GM23338 (cell line): Measurements from ENCODE around the gene CMTM6. TPM values are rescaled to one million over a fixed set of nuclear protein-coding genes. Genes with fewer than 3 reads are reported as not detected.

Experiments used
- ATAC-seq: fragments of 200-7000 bp; cut with Tn5 transposase; 3 replicates; pipeline ENCODE4 v1.9.1; 2020
- DNase-seq: peaks from one replicate; pipeline ENCODE4 v3.0.0-alpha.2; 2015; ENCODE audit warnings: low spot score
- H2AFZ ChIP-seq: fragments of 200-600 bp; sonication (generic); 2 replicates; pipeline ENCODE4 v1.8.0; 2016; ENCODE audit warnings: antibody characterized with exemption, mild to moderate bottlenecking, moderate library complexity
- H3F3A ChIP-seq: fragments of 200-600 bp; sonication (generic); replicated peaks from 2 replicates; pipeline ENCODE4 v1.8.0; 2017; ENCODE audit warnings: antibody characterized with exemption, mixed run types, low read depth
- H3K27ac ChIP-seq: fragments of 200-600 bp; sonication (generic); 2 replicates; pipeline ENCODE4 v1.6.1; 2016; ENCODE audit warnings: low read depth
- H3K27me3 ChIP-seq: fragments of 200-600 bp; sonication (generic); 2 replicates; pipeline ENCODE4 v1.8.0; 2016; ENCODE audit warnings: mild to moderate bottlenecking, mixed run types, moderate library complexity; ENCODE audit not compliant: insufficient read depth
- H3K36me3 ChIP-seq: fragments of 200-600 bp; sonication (generic); 2 replicates; pipeline ENCODE4 v1.8.0; 2016; ENCODE audit warnings: mild to moderate bottlenecking; ENCODE audit not compliant: insufficient read depth
- H3K4me1 ChIP-seq: fragments of 200-600 bp; sonication (generic); 2 replicates; pipeline ENCODE4 v1.8.0; 2016; ENCODE audit warnings: mild to moderate bottlenecking, moderate library complexity; ENCODE audit not compliant: insufficient read depth
- H3K4me2 ChIP-seq: fragments of 200-600 bp; sonication (generic); 2 replicates; pipeline ENCODE4 v1.7.1; 2017; ENCODE audit warnings: mixed run types
- H3K4me3 ChIP-seq: fragments of 200-600 bp; sonication (generic); 2 replicates; pipeline ENCODE4 v1.6.1; 2016; ENCODE audit warnings: mixed run types
- H3K79me2 ChIP-seq: fragments of 200-600 bp; sonication (generic); replicated peaks from 2 replicates; pipeline ENCODE4 v1.8.0; 2017; ENCODE audit warnings: mild to moderate bottlenecking; ENCODE audit not compliant: insufficient read depth
- H3K9me2 ChIP-seq: fragments of 200-600 bp; sonication (generic); 2 replicates; pipeline ENCODE4 v1.8.0; 2017; ENCODE audit not compliant: insufficient read depth
- H4K20me1 ChIP-seq: fragments of 200-600 bp; sonication (generic); replicated peaks from 2 replicates; pipeline ENCODE4 v1.8.0; 2017; ENCODE audit warnings: mild to moderate bottlenecking; ENCODE audit not compliant: insufficient read depth
- H3K27ac Mint-ChIP-seq: 2 replicates; pipeline ENCODE4 v1.8.0; 2020; ENCODE audit warnings: inconsistent platforms, mild to moderate bottlenecking, moderate library complexity, mixed read lengths
- H3K27me3 Mint-ChIP-seq: 3 replicates; pipeline ENCODE4 v1.8.0; 2022; ENCODE audit warnings: low read depth, mild to moderate bottlenecking, moderate library complexity, mixed read lengths, inconsistent platforms; ENCODE audit not compliant: insufficient read depth, poor library complexity
- H3K36me3 Mint-ChIP-seq: 3 replicates; pipeline ENCODE4 v1.8.0; 2021; ENCODE audit warnings: low read depth, mild to moderate bottlenecking, inconsistent platforms, moderate library complexity, mixed read lengths
- H3K4me1 Mint-ChIP-seq: 3 replicates; pipeline ENCODE4 v1.8.0; 2020; ENCODE audit warnings: mild to moderate bottlenecking, inconsistent platforms, mixed read lengths
- H3K4me3 Mint-ChIP-seq: 3 replicates; pipeline ENCODE4 v1.8.0; 2021; ENCODE audit warnings: moderate library complexity, mild to moderate bottlenecking, inconsistent platforms, mixed read lengths
- H3K9me3 Mint-ChIP-seq: 3 replicates; pipeline ENCODE4 v1.8.0; 2020; ENCODE audit warnings: moderate library complexity, mild to moderate bottlenecking, inconsistent platforms, mixed read lengths
- CREB1 ChIP-seq: fragments of 250-450 bp; sonication (Bioruptor Pico); IDR thresholded peaks from 2 replicates; pipeline ENCODE4 v1.5.0; 2020; ENCODE audit warnings: low read depth, mild to moderate bottlenecking, moderate library complexity
- EZH2 ChIP-seq: fragments of 200-600 bp; sonication (generic); IDR thresholded peaks from one replicate; pipeline ENCODE4 v1.8.0; 2017; ENCODE audit warnings: antibody characterized with exemption, mild to moderate bottlenecking, low read depth; ENCODE audit not compliant: unreplicated experiment
- JUNB ChIP-seq: IDR thresholded peaks from one replicate; pipeline ENCODE4 v1.6.1; 2016; ENCODE audit warnings: antibody characterized with exemption; ENCODE audit not compliant: unreplicated experiment
- POLR2AphosphoS5 ChIP-seq: IDR thresholded peaks from 2 replicates; pipeline ENCODE4 v1.6.1; 2016; ENCODE audit warnings: antibody characterized with exemption, low read depth
- STAT1 ChIP-seq: IDR thresholded peaks from one replicate; pipeline ENCODE4 v1.6.1; 2016; ENCODE audit warnings: antibody characterized with exemption; ENCODE audit not compliant: unreplicated experiment
- ZNF114 ChIP-seq: fragments of 250-450 bp; sonication (Bioruptor Pico); IDR thresholded peaks from 2 replicates; pipeline ENCODE4 v1.5.0; 2020; ENCODE audit warnings: mild to moderate bottlenecking, moderate library complexity
- ZNF331 ChIP-seq: fragments of 250-450 bp; sonication (Bioruptor Pico); IDR thresholded peaks from 2 replicates; pipeline ENCODE4 v1.5.0; 2020; ENCODE audit warnings: low read depth, mild to moderate bottlenecking, moderate library complexity
- polyA plus RNA-seq: library from polyadenylated mRNA; unstranded; fragments of >200 nt; fragmentation: Nextera tagmentation; extraction: Ambion mirVana; gene quantifications from 2 replicates; pipeline ENCODE4 v1.2.1, GENCODE V29; 2016
- total RNA-seq: library from RNA; depleted of rRNA; stranded (reverse); fragments of >200 nt; shearing (Covaris generic); gene quantifications from 2 replicates; pipeline ENCODE4 v1.2.3, GENCODE V29; 2014
- TF ChIP-seq, protein P1 (sequence below): fragments of 250-450 bp; sonication (Bioruptor Pico); IDR thresholded peaks from 2 replicates; pipeline ENCODE4 v1.5.0; 2020; ENCODE audit warnings: mild to moderate bottlenecking, moderate library complexity
- TF ChIP-seq, protein P2 (sequence below): IDR thresholded peaks from 2 replicates; pipeline ENCODE4 v1.6.1; 2016; ENCODE audit warnings: antibody characterized with exemption
- TF ChIP-seq, protein P3 (sequence below), 2 experiments: fragments of 200-600 bp in 1 of 2; sonication (generic) in 1 of 2; conservative IDR thresholded peaks; 2 replicates each; pipeline versions ENCODE4 v1.5.1 to v1.6.1; 2016 to 2017; ENCODE audit warnings: antibody characterized with exemption in 2 of 2, low read depth in 2 of 2, mild to moderate bottlenecking in 2 of 2, moderate library complexity in 1 of 2

CMTM6 gene
- total and polyA plus RNA-seq, 2 experiments from 2014 or later, result 42.3 to 123 TPM

DNA sequence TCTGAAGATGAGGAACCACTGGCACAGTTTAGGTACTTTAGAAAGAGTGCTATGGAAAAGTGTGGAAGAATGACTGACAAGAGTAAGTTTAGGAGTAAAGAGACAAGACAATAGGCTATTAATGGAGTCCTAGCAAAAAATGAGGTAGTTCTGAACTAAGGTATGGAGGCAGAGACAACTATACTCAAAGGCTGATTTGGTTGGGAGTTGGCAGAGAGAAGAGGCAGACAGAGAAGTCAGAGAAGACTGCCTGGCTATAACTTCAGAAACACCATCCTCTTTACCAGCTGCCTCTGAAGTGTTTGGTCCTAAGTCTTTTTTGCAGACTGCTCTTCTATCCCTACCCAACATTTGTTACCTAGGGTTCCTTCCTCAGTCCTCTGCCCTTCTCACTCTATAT lies 48.8 kb upstream of the CMTM6 start:
- H2AFZ ChIP-seq, result no peak overlapping the region
- H3K36me3 ChIP-seq, result no peaks in the 10 kb centered on the region
- Mint-ChIP-seq H3K27ac (no peak overlapping the region), H3K4me1 (peaks cover 25% of the 10 kb centered on the region), H3K27me3 (no peaks in the 10 kb centered on the region), H3K36me3 (no peaks in the 10 kb centered on the region), H3K9me3 (no peaks in the 10 kb centered on the region), H3K4me3 (no peak overlapping the region)
- no peak overlapping the region for H3K4me2 ChIP-seq
- peaks cover 30% of the 10 kb centered on the region for H4K20me1 ChIP-seq
- no peaks in the 10 kb centered on the region for H3K9me2 ChIP-seq
- H3K27me3 ChIP-seq, result no peaks in the 10 kb centered on the region
- no peaks in the 10 kb centered on the region for H3F3A ChIP-seq
- no peak for DNase-seq
- TF ChIP-seq, protein P1, sequence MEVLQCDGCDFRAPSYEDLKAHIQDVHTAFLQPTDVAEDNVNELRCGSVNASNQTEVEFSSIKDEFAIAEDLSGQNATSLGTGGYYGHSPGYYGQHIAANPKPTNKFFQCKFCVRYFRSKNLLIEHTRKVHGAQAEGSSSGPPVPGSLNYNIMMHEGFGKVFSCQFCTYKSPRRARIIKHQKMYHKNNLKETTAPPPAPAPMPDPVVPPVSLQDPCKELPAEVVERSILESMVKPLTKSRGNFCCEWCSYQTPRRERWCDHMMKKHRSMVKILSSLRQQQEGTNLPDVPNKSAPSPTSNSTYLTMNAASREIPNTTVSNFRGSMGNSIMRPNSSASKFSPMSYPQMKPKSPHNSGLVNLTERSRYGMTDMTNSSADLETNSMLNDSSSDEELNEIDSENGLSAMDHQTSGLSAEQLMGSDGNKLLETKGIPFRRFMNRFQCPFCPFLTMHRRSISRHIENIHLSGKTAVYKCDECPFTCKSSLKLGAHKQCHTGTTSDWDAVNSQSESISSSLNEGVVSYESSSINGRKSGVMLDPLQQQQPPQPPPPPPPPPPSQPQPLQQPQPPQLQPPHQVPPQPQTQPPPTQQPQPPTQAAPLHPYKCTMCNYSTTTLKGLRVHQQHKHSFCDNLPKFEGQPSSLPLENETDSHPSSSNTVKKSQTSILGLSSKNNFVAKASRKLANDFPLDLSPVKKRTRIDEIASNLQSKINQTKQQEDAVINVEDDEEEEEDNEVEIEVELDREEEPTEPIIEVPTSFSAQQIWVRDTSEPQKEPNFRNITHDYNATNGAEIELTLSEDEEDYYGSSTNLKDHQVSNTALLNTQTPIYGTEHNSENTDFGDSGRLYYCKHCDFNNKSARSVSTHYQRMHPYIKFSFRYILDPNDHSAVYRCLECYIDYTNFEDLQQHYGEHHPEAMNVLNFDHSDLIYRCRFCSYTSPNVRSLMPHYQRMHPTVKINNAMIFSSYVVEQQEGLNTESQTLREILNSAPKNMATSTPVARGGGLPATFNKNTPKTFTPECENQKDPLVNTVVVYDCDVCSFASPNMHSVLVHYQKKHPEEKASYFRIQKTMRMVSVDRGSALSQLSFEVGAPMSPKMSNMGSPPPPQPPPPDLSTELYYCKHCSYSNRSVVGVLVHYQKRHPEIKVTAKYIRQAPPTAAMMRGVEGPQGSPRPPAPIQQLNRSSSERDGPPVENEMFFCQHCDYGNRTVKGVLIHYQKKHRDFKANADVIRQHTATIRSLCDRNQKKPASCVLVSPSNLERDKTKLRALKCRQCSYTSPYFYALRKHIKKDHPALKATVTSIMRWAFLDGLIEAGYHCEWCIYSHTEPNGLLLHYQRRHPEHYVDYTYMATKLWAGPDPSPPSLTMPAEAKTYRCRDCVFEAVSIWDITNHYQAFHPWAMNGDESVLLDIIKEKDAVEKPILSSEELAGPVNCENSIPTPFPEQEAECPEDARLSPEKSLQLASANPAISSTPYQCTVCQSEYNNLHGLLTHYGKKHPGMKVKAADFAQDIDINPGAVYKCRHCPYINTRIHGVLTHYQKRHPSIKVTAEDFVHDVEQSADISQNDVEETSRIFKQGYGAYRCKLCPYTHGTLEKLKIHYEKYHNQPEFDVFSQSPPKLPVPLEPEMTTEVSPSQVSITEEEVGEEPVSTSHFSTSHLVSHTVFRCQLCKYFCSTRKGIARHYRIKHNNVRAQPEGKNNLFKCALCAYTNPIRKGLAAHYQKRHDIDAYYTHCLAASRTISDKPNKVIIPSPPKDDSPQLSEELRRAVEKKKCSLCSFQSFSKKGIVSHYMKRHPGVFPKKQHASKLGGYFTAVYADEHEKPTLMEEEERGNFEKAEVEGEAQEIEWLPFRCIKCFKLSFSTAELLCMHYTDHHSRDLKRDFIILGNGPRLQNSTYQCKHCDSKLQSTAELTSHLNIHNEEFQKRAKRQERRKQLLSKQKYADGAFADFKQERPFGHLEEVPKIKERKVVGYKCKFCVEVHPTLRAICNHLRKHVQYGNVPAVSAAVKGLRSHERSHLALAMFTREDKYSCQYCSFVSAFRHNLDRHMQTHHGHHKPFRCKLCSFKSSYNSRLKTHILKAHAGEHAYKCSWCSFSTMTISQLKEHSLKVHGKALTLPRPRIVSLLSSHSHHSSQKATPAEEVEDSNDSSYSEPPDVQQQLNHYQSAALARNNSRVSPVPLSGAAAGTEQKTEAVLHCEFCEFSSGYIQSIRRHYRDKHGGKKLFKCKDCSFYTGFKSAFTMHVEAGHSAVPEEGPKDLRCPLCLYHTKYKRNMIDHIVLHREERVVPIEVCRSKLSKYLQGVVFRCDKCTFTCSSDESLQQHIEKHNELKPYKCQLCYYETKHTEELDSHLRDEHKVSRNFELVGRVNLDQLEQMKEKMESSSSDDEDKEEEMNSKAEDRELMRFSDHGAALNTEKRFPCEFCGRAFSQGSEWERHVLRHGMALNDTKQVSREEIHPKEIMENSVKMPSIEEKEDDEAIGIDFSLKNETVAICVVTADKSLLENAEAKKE, result no peak
- no peak for TF ChIP-seq EZH2
- TF ChIP-seq ZNF331, result no peak
- no peak for TF ChIP-seq STAT1
- TF ChIP-seq, protein P2, sequence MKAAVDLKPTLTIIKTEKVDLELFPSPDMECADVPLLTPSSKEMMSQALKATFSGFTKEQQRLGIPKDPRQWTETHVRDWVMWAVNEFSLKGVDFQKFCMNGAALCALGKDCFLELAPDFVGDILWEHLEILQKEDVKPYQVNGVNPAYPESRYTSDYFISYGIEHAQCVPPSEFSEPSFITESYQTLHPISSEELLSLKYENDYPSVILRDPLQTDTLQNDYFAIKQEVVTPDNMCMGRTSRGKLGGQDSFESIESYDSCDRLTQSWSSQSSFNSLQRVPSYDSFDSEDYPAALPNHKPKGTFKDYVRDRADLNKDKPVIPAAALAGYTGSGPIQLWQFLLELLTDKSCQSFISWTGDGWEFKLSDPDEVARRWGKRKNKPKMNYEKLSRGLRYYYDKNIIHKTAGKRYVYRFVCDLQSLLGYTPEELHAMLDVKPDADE, result no peak
- TF ChIP-seq ZNF114 (CRISPR knock-in tag), result no peak
- no peak for TF ChIP-seq JUNB
- TF ChIP-seq POLR2AphosphoS5, result no peak
- TF ChIP-seq, protein P3, sequence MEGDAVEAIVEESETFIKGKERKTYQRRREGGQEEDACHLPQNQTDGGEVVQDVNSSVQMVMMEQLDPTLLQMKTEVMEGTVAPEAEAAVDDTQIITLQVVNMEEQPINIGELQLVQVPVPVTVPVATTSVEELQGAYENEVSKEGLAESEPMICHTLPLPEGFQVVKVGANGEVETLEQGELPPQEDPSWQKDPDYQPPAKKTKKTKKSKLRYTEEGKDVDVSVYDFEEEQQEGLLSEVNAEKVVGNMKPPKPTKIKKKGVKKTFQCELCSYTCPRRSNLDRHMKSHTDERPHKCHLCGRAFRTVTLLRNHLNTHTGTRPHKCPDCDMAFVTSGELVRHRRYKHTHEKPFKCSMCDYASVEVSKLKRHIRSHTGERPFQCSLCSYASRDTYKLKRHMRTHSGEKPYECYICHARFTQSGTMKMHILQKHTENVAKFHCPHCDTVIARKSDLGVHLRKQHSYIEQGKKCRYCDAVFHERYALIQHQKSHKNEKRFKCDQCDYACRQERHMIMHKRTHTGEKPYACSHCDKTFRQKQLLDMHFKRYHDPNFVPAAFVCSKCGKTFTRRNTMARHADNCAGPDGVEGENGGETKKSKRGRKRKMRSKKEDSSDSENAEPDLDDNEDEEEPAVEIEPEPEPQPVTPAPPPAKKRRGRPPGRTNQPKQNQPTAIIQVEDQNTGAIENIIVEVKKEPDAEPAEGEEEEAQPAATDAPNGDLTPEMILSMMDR (conservative IDR thresholded peaks at IDR 0.05; ENCODE audit: low read depth in 2 of 2), result no peak
- TF ChIP-seq CREB1 (CRISPR knock-in tag), result no peak
- H3K27ac ChIP-seq, result no peak overlapping the region
- no peak for ATAC-seq
- H3K4me3 ChIP-seq, result no peak overlapping the region
- H3K79me2 ChIP-seq, result peaks cover 100% of the 10 kb centered on the region
- H3K4me1 ChIP-seq, result peaks cover 6% of the 10 kb centered on the region; the same call in 1 of the 2 replicates
